H9 (cell line): ENCODE measurements around the gene SLC35F3. TPM values are rescaled to one million over a fixed set of nuclear protein-coding genes. Genes with fewer than 3 reads are reported as not detected.

ENCODE experiments used
- DNase-seq: peaks from one replicate; pipeline ENCODE4 v3.0.0-alpha.2; 2017
- H2AFZ ChIP-seq: one replicate; pipeline ENCODE4 v1.6.1; 2013; ENCODE audit warnings: mild to moderate bottlenecking, low read length, control low read depth, moderate library complexity
- H2AK5ac ChIP-seq: 2 replicates; pipeline ENCODE4 v1.6.1; 2013; ENCODE audit warnings: low read length, control low read depth, mixed read lengths; ENCODE audit not compliant: insufficient read length
- H2BK120ac ChIP-seq: one replicate; pipeline ENCODE4 v1.6.1; 2013; ENCODE audit warnings: low read depth, mild to moderate bottlenecking, low read length, control low read depth, inconsistent platforms; ENCODE audit not compliant: poor library complexity, severe bottlenecking
- H2BK12ac ChIP-seq: 2 replicates; pipeline ENCODE4 v1.6.1; 2013; ENCODE audit warnings: low read length, control low read depth, mixed read lengths, low read depth; ENCODE audit not compliant: insufficient read length
- H2BK15ac ChIP-seq: 2 replicates; pipeline ENCODE4 v1.6.1; 2013; ENCODE audit warnings: low read depth, low read length, control low read depth
- H2BK20ac ChIP-seq: one replicate; pipeline ENCODE4 v1.6.1; 2013; ENCODE audit warnings: low read depth, mild to moderate bottlenecking, low read length, control low read depth, inconsistent platforms; ENCODE audit not compliant: poor library complexity, severe bottlenecking
- H2BK5ac ChIP-seq: 2 replicates; pipeline ENCODE4 v1.6.1; 2013; ENCODE audit warnings: low read length, control low read depth, mixed read lengths; ENCODE audit not compliant: insufficient read length
- H3K14ac ChIP-seq: 2 replicates; pipeline ENCODE4 v1.6.1; 2013; ENCODE audit warnings: low read length, control low read depth; ENCODE audit not compliant: insufficient read depth
- H3K18ac ChIP-seq: 2 replicates; pipeline ENCODE4 v1.6.1; 2013; ENCODE audit warnings: low read depth, mild to moderate bottlenecking, mixed read lengths, low read length, control low read depth; ENCODE audit not compliant: insufficient read length
- H3K23ac ChIP-seq: 2 replicates; pipeline ENCODE4 v1.6.1; 2013; ENCODE audit warnings: low read length, control low read depth, mixed read lengths, low read depth; ENCODE audit not compliant: insufficient read length
- H3K23me2 ChIP-seq: 2 replicates; pipeline ENCODE4 v1.6.1; 2013; ENCODE audit warnings: low read depth, mild to moderate bottlenecking, mixed read lengths, low read length, control low read depth; ENCODE audit not compliant: insufficient read length, poor library complexity, severe bottlenecking
- H3K27ac ChIP-seq: 2 replicates; pipeline ENCODE4 v1.5.1; 2013; ENCODE audit warnings: low read length, control low read depth, mixed read lengths, low read depth; ENCODE audit not compliant: insufficient read length
- H3K27me3 ChIP-seq: 2 replicates; pipeline ENCODE4 v1.6.1; 2013; ENCODE audit warnings: low read length, control low read depth, inconsistent platforms; ENCODE audit not compliant: insufficient read depth
- H3K4ac ChIP-seq: 2 replicates; pipeline ENCODE4 v1.6.1; 2013; ENCODE audit warnings: low read depth, mild to moderate bottlenecking, control low read depth, inconsistent platforms, low read length, moderate library complexity
- H3K4me1 ChIP-seq: 2 replicates; pipeline ENCODE4 v1.6.1; 2013; ENCODE audit warnings: low read length, control low read depth, inconsistent platforms; ENCODE audit not compliant: insufficient read depth
- H3K4me2 ChIP-seq: 2 replicates; pipeline ENCODE4 v1.6.1; 2013; ENCODE audit warnings: low read length, control low read depth, mixed read lengths; ENCODE audit not compliant: insufficient read length, insufficient read depth
- H3K56ac ChIP-seq: 2 replicates; pipeline ENCODE4 v1.6.1; 2013; ENCODE audit warnings: low read depth, mild to moderate bottlenecking, mixed read lengths, low read length, control low read depth; ENCODE audit not compliant: insufficient read length
- H3K79me1 ChIP-seq: 2 replicates; pipeline ENCODE4 v1.6.1; 2013; ENCODE audit warnings: low read depth, mild to moderate bottlenecking, moderate library complexity, low read length, control low read depth, inconsistent platforms; ENCODE audit not compliant: insufficient read depth, poor library complexity, severe bottlenecking
- H3K79me2 ChIP-seq: 2 replicates; pipeline ENCODE4 v1.6.1; 2013; ENCODE audit warnings: low read length, control low read depth, inconsistent platforms; ENCODE audit not compliant: insufficient read depth
- H3K9ac ChIP-seq: 2 replicates; pipeline ENCODE4 v1.6.1; 2013; ENCODE audit warnings: low read length, control low read depth, mixed read lengths; ENCODE audit not compliant: insufficient read length; ENCODE audit errors: extremely low read depth
- H3K9me3 ChIP-seq: one replicate; pipeline ENCODE4 v1.6.1; 2013; ENCODE audit warnings: low read depth, low read length, inconsistent platforms; ENCODE audit not compliant: control insufficient read depth
- H3T11ph ChIP-seq: one replicate; pipeline ENCODE4 v1.6.1; 2013; ENCODE audit warnings: mild to moderate bottlenecking, low read length, control low read depth, inconsistent platforms
- H4K20me1 ChIP-seq: one replicate; pipeline ENCODE4 v1.6.1; 2013; ENCODE audit not compliant: control insufficient read depth, insufficient read length, insufficient read depth
- H4K5ac ChIP-seq: 2 replicates; pipeline ENCODE4 v1.6.1; 2013; ENCODE audit warnings: low read depth, mild to moderate bottlenecking, mixed read lengths, low read length, control low read depth; ENCODE audit not compliant: insufficient read length
- H4K8ac ChIP-seq: replicated peaks from 2 replicates; pipeline ENCODE4 v1.6.1; 2013; ENCODE audit warnings: low read length, control low read depth, mixed read lengths, low read depth; ENCODE audit not compliant: insufficient read length
- H4K91ac ChIP-seq: 2 replicates; pipeline ENCODE4 v1.6.1; 2013; ENCODE audit warnings: low read depth, mild to moderate bottlenecking, moderate library complexity, mixed read lengths, low read length, control low read depth; ENCODE audit not compliant: insufficient read length
- H3K27ac Mint-ChIP-seq, 3 experiments: 2 replicates in 2 of 3; 3 replicates in 1 of 3; pipeline ENCODE4 v1.8.0; 2020 to 2021; ENCODE audit warnings: mixed read lengths in 3 of 3, mild to moderate bottlenecking in 1 of 3, moderate library complexity in 1 of 3
- H3K27me3 Mint-ChIP-seq: 2 replicates; pipeline ENCODE4 v1.8.0; 2021; ENCODE audit warnings: low read depth, mild to moderate bottlenecking, moderate library complexity, mixed read lengths
- H3K36me3 Mint-ChIP-seq, 3 experiments: 2 replicates in 2 of 3; 3 replicates in 1 of 3; pipeline ENCODE4 v1.8.0; 2020 to 2021; ENCODE audit warnings: low read depth in 3 of 3, mixed read lengths in 3 of 3; ENCODE audit not compliant: insufficient read depth in 1 of 3
- H3K4me1 Mint-ChIP-seq, 2 experiments: 2 replicates each; pipeline ENCODE4 v1.8.0; 2020; ENCODE audit warnings: mixed read lengths in 2 of 2
- H3K4me3 Mint-ChIP-seq, 2 experiments: 2 replicates in 1 of 2; 3 replicates in 1 of 2; pipeline ENCODE4 v1.8.0; 2020 to 2021; ENCODE audit warnings: mild to moderate bottlenecking in 2 of 2, mixed read lengths in 2 of 2, moderate library complexity in 1 of 2
- H3K9me3 Mint-ChIP-seq, 2 experiments: 2 replicates in 1 of 2; 3 replicates in 1 of 2; pipeline ENCODE4 v1.8.0; 2020; ENCODE audit warnings: mild to moderate bottlenecking in 2 of 2, mixed read lengths in 2 of 2, moderate library complexity in 1 of 2
- WGBS: extraction: QIAGEN DNeasy Blood & Tissue Kit; methylation state at CpG from one replicate; pipeline ENCODE4 v1.1.7; 2013; ENCODE audit warnings: missing lambda C conversion rate, low lambda C conversion rate, mixed read lengths; ENCODE audit not compliant: insufficient read length; ENCODE audit errors: extremely low coverage; 5-methylcytosine and 5-hydroxymethylcytosine counted together
- total RNA-seq: library from RNA; stranded (reverse); gene quantifications from 2 replicates; pipeline ENCODE4 v1.2.1, GENCODE V29; 2021
- TF ChIP-seq, protein P1 (sequence below): fragments of 200-600 bp; sonication (generic); conservative IDR thresholded peaks from 3 replicates; pipeline ENCODE4 v1.8.0; 2021; ENCODE audit warnings: antibody characterized with exemption, mild to moderate bottlenecking

SLC35F3 gene
- total RNA-seq, 1 experiment from 2014 or later, result 0.81 TPM

DNA sequence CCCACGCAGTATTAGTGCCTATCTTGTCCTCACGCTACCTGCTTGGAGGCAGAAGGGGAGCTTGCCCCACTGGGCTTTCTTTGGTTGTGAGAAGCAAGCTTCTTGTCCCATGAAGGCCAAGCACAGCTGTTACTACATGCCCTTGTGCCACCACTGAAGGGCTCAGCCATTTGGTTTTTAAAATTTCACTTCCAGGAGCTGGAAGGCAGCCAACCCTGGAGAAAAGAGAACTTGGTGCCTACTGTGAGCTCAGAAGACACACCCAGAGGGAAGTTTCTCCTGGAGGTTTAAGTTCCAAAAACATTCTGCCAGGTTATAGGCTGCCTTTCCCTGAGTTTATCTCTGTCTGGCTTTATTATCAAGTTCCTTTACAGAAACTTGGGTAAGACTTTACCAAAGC, 187.4 kb downstream of the SLC35F3 start:
- peaks cover 0 to 4% of the 10 kb centered on the region in 2 experiments; a peak in 1 of 4 replicates for H3K4me1 Mint-ChIP-seq

More for the DNA sequence above, 187.4 kb downstream of the SLC35F3 start:
- DNase-seq, result no peak
- Histone ChIP-seq H2AFZ (no peak overlapping the region), H3K56ac (no peak overlapping the region), H3K79me1 (no peaks in the 10 kb centered on the region), H3K9me3 (no peaks in the 10 kb centered on the region), H3K27me3 (no peaks in the 10 kb centered on the region), H2BK120ac (no peak overlapping the region), H3K4me1 (no peaks in the 10 kb centered on the region), H4K5ac (no peak overlapping the region), H3K18ac (no peak overlapping the region), H3K9ac (no peak overlapping the region), H3T11ph (no peak overlapping the region), H2BK5ac (no peak overlapping the region), H2BK20ac (no peak overlapping the region), H4K20me1 (no peaks in the 10 kb centered on the region), H3K14ac (no peak overlapping the region), H4K8ac (no peak overlapping the region), H2BK15ac (no peak overlapping the region), H3K4ac (no peak overlapping the region), H3K4me2 (no peak overlapping the region), H3K79me2 (no peaks in the 10 kb centered on the region), H2BK12ac (no peak overlapping the region), H3K23ac (no peak overlapping the region), H3K23me2 (no peaks in the 10 kb centered on the region), H3K27ac (no peak overlapping the region), H4K91ac (no peak overlapping the region), H2AK5ac (no peak overlapping the region)
- Mint-ChIP-seq H3K27me3 (peaks cover 2% of the 10 kb centered on the region; the same call in 1 of the 2 replicates), H3K9me3 (no peaks in the 10 kb centered on the region), H3K27ac (no peak overlapping the region), H3K36me3 (no peaks in the 10 kb centered on the region), H3K4me3 (no peak overlapping the region)
- TF ChIP-seq, protein P1, sequence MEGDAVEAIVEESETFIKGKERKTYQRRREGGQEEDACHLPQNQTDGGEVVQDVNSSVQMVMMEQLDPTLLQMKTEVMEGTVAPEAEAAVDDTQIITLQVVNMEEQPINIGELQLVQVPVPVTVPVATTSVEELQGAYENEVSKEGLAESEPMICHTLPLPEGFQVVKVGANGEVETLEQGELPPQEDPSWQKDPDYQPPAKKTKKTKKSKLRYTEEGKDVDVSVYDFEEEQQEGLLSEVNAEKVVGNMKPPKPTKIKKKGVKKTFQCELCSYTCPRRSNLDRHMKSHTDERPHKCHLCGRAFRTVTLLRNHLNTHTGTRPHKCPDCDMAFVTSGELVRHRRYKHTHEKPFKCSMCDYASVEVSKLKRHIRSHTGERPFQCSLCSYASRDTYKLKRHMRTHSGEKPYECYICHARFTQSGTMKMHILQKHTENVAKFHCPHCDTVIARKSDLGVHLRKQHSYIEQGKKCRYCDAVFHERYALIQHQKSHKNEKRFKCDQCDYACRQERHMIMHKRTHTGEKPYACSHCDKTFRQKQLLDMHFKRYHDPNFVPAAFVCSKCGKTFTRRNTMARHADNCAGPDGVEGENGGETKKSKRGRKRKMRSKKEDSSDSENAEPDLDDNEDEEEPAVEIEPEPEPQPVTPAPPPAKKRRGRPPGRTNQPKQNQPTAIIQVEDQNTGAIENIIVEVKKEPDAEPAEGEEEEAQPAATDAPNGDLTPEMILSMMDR, result no peak
- no CpG with 5 or more reads among the region's 2 CpGs for WGBS
